ENCODE data around the gene LYRM2. TPM values are rescaled to one million over a fixed set of nuclear protein-coding genes. Genes with fewer than 3 reads are reported as not detected.

LYRM2 gene
- total and polyA plus RNA-seq, 2 of the 8 experiments (the other 6 are each of a cell fraction or from before 2014, with no cell fraction given), result 7.3 to 25.7 TPM

GRCh38 chr6:89562093-89562973, 76.2 kb downstream of the LYRM2 start (continued):
- TF ChIP-seq RNF2 (IDR thresholded peaks at IDR 0.05; ENCODE audit: borderline replicate concordance, low read depth, low read length, missing control alignments, poor library complexity, severe bottlenecking), result no peak
- TF ChIP-seq SP2 (IDR thresholded peaks at IDR 0.05; ENCODE audit: low read length), result no peak
- TF ChIP-seq SP1 (IDR thresholded peaks at IDR 0.05; ENCODE audit: low read depth, low read length), result no peak
